Mesothelial cell of epicardium (in vitro differentiated cells): ENCODE data around the gene ME3. TPM values are rescaled to one million over a fixed set of nuclear protein-coding genes. Genes with fewer than 3 reads are reported as not detected.

ENCODE experiments used
- DNase-seq, 2 experiments: peaks; one replicate each; pipeline ENCODE4 v3.0.0; 2021; ENCODE audit warnings: low spot score in 2 of 2; ENCODE audit not compliant: unreplicated experiment in 2 of 2
- H3K27ac Mint-ChIP-seq: 2 replicates; pipeline ENCODE4 v1.8.0; 2021; ENCODE audit warnings: mixed read lengths
- H3K27me3 Mint-ChIP-seq: 2 replicates; pipeline ENCODE4 v1.8.0; 2021; ENCODE audit warnings: low read depth, mixed read lengths
- H3K36me3 Mint-ChIP-seq: 2 replicates; pipeline ENCODE4 v1.8.0; 2021; ENCODE audit warnings: mixed read lengths
- H3K4me1 Mint-ChIP-seq: 2 replicates; pipeline ENCODE4 v1.8.0; 2021; ENCODE audit warnings: mixed read lengths
- H3K4me3 Mint-ChIP-seq: 2 replicates; pipeline ENCODE4 v1.8.0; 2021; ENCODE audit warnings: mild to moderate bottlenecking, moderate library complexity, mixed read lengths
- H3K9me3 Mint-ChIP-seq: 2 replicates; pipeline ENCODE4 v1.8.0; 2021; ENCODE audit warnings: mixed read lengths
- total RNA-seq: library from RNA; stranded (reverse); gene quantifications from 3 replicates; pipeline ENCODE4 v1.2.1, GENCODE V29; 2021
- TF ChIP-seq, protein P1 (sequence below): fragments of 200-600 bp; sonication (generic); IDR thresholded peaks from one replicate; pipeline ENCODE4 v1.5.0; 2021; ENCODE audit warnings: antibody characterized with exemption; ENCODE audit not compliant: unreplicated experiment

ME3 gene
- total RNA-seq, 1 donor from 2014 or later, result 11.8 TPM

- H3K27ac Mint-ChIP-seq, result no peak overlapping the region
Measured at GRCh38 chr11:86582898-86583297, 89.5 kb downstream of the ME3 start.

DNA sequence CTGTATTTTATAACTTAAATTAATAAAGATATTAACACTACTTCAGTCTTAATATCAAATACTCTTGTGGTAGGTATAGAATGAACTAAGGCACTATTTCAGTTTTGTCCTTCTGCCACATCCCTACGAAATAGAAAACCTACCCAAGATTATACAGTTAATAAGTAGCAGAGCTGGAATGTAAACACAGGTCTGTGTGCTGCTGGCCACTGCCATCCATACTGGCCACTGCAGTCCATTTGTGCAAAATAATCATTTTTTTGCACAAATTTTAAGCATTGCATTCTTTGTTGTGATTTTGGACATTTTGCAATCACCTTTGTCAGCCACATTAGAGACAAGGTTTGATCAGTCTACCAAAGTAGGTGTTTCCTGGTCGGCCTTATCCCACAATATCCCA, 91.9 kb downstream of the ME3 start:
- TF ChIP-seq, protein P1, sequence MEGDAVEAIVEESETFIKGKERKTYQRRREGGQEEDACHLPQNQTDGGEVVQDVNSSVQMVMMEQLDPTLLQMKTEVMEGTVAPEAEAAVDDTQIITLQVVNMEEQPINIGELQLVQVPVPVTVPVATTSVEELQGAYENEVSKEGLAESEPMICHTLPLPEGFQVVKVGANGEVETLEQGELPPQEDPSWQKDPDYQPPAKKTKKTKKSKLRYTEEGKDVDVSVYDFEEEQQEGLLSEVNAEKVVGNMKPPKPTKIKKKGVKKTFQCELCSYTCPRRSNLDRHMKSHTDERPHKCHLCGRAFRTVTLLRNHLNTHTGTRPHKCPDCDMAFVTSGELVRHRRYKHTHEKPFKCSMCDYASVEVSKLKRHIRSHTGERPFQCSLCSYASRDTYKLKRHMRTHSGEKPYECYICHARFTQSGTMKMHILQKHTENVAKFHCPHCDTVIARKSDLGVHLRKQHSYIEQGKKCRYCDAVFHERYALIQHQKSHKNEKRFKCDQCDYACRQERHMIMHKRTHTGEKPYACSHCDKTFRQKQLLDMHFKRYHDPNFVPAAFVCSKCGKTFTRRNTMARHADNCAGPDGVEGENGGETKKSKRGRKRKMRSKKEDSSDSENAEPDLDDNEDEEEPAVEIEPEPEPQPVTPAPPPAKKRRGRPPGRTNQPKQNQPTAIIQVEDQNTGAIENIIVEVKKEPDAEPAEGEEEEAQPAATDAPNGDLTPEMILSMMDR, result no peak
- H3K4me3 Mint-ChIP-seq, result no peak overlapping the region
- H3K9me3 Mint-ChIP-seq, result no peaks in the 10 kb centered on the region
- no peak overlapping the region for H3K27ac Mint-ChIP-seq
- no peak for DNase-seq
- H3K36me3 Mint-ChIP-seq, result no peaks in the 10 kb centered on the region
- peaks cover 12% of the 10 kb centered on the region for H3K4me1 Mint-ChIP-seq
- H3K27me3 Mint-ChIP-seq, result peaks cover 16% of the 10 kb centered on the region

More at GRCh38 chr11:86582898-86583297, 89.5 kb downstream of the ME3 start:
- no peak overlapping the region for H3K4me3 Mint-ChIP-seq
- no peaks in the 10 kb centered on the region for H3K36me3 Mint-ChIP-seq
- H3K9me3 Mint-ChIP-seq, result no peaks in the 10 kb centered on the region
- no peak for DNase-seq
- TF ChIP-seq, protein P1, result no peak
- peaks cover 9% of the 10 kb centered on the region for H3K4me1 Mint-ChIP-seq
- peaks cover 4% of the 10 kb centered on the region for H3K27me3 Mint-ChIP-seq

GRCh38 chr11:86579406-86579731, 93.0 kb downstream of the ME3 start:
- peaks cover 20% of the 10 kb centered on the region for H3K4me1 Mint-ChIP-seq
- H3K27ac Mint-ChIP-seq, result no peak overlapping the region

GRCh38 chr11:86578727-86579405, 93.5 kb downstream of the ME3 start:
- Mint-ChIP-seq H3K27me3 (peaks cover 16% of the 10 kb centered on the region), H3K36me3 (no peaks in the 10 kb centered on the region), H3K27ac (no peak overlapping the region), H3K4me1 (peaks cover 23% of the 10 kb centered on the region), H3K4me3 (no peak overlapping the region), H3K9me3 (no peaks in the 10 kb centered on the region)
- DNase-seq, result no peak
- TF ChIP-seq, protein P1, result no peak

More at GRCh38 chr11:86579406-86579731, 93.0 kb downstream of the ME3 start:
- H3K36me3 Mint-ChIP-seq, result no peaks in the 10 kb centered on the region
- H3K27me3 Mint-ChIP-seq, result peaks cover 16% of the 10 kb centered on the region
- TF ChIP-seq, protein P1, result no peak
- no peaks in the 10 kb centered on the region for H3K9me3 Mint-ChIP-seq
- no peak for DNase-seq
- no peak overlapping the region for H3K4me3 Mint-ChIP-seq

- Mint-ChIP-seq H3K4me1 (peaks cover 25% of the 10 kb centered on the region), H3K9me3 (no peaks in the 10 kb centered on the region), H3K36me3 (no peaks in the 10 kb centered on the region), H3K4me3 (no peak overlapping the region), H3K27me3 (peaks cover 16% of the 10 kb centered on the region), H3K27ac (no peak overlapping the region)
- no peak for DNase-seq
- TF ChIP-seq, protein P1, result no peak
Measured at GRCh38 chr11:86577644-86578636, 94.5 kb downstream of the ME3 start.
